ENCODE results near the gene ERLEC1.
"Not testable (repeated sequence)": the region's sequence is repeated elsewhere in the genome, so short reads cannot be mapped to it uniquely, and the experiment has no call there.

Gene ERLEC1

GRCh38 chr2:53782676-53783075, 4.2 kb upstream of the ERLEC1 start:
- no peak for DNase-seq (ENCODE audit: low spot score)

GRCh38 chr2:53784436-53784835, 2.4 kb upstream of the ERLEC1 start:
- DNase-seq (ENCODE audit: low spot score) = no peak

- DNase-seq (ENCODE audit: low spot score) = no peak
These were observed 1.5 kb upstream of the ERLEC1 start for GRCh38 chr2:53785366-53785765.

- no peak for DNase-seq (ENCODE audit: low spot score)
These were observed 516 bp upstream of the ERLEC1 start for GRCh38 chr2:53786352-53786704.

GRCh38 chr2:53787614-53788289, 908 bp downstream of the ERLEC1 start:
- DNase-seq (ENCODE audit: low spot score) = no peak

- no peak for DNase-seq (ENCODE audit: low spot score)
These were observed 6.4 kb downstream of the ERLEC1 start for GRCh38 chr2:53793261-53793660.

GRCh38 chr2:53793821-53794220, 7.0 kb downstream of the ERLEC1 start:
- no peak for DNase-seq (ENCODE audit: low spot score)

- DNase-seq (ENCODE audit: low spot score) = no peak
These were observed 14.7 kb downstream of the ERLEC1 start for GRCh38 chr2:53801547-53801946.

- DNase-seq (ENCODE audit: low spot score) = no peak
These were observed 15.8 kb downstream of the ERLEC1 start for GRCh38 chr2:53802617-53803151.

- DNase-seq (ENCODE audit: low spot score) = no peak
These were observed 24.8 kb downstream of the ERLEC1 start for GRCh38 chr2:53811601-53812000.

- DNase-seq (ENCODE audit: low spot score) = no peak
These were observed 26.3 kb downstream of the ERLEC1 start for GRCh38 chr2:53813151-53813550.

GRCh38 chr2:53818854-53819435, 32.1 kb downstream of the ERLEC1 start:
- DNase-seq (ENCODE audit: low spot score) = no peak

- DNase-seq (ENCODE audit: low spot score) = no peak
These were observed 32.8 kb downstream of the ERLEC1 start for GRCh38 chr2:53819634-53820033.

- DNase-seq (ENCODE audit: low spot score) = no peak
These were observed 33.2 kb downstream of the ERLEC1 start for GRCh38 chr2:53820048-53820447.

- no peak for DNase-seq (ENCODE audit: low spot score)
These were observed 33.9 kb downstream of the ERLEC1 start for GRCh38 chr2:53820711-53821110.

- no peak for DNase-seq (ENCODE audit: low spot score)
These were observed 35.0 kb downstream of the ERLEC1 start for GRCh38 chr2:53821810-53822209.

GRCh38 chr2:53823639-53824038, 36.8 kb downstream of the ERLEC1 start:
- DNase-seq (ENCODE audit: low spot score) = not testable (repeated sequence)

- DNase-seq (ENCODE audit: low spot score) = no peak
These were observed 39.2 kb downstream of the ERLEC1 start for GRCh38 chr2:53826030-53826410.

- DNase-seq (ENCODE audit: low spot score) = peak; percentile 72
These were observed 39.9 kb downstream of the ERLEC1 start for GRCh38 chr2:53826587-53827397.

GRCh38 chr2:53827398-53828175, 40.7 kb downstream of the ERLEC1 start:
- peak; percentile 47 for DNase-seq (ENCODE audit: low spot score)

- no peak for DNase-seq (ENCODE audit: low spot score)
These were observed 41.5 kb downstream of the ERLEC1 start for GRCh38 chr2:53828331-53828730.

GRCh38 chr2:53829273-53829979, 42.6 kb downstream of the ERLEC1 start:
- DNase-seq (ENCODE audit: low spot score) = no peak
